ENCODE data around the gene PDCD1LG2.
"Not testable (repeated sequence)": the region's sequence is repeated elsewhere in the genome, so short reads cannot be mapped to it uniquely, and the experiment has no call there.

PDCD1LG2 gene

GRCh38 chr9:5571629-5572232 lies 61.4 kb downstream of the PDCD1LG2 start:
- DNase-seq, result no peak

GRCh38 chr9:5574097-5574496 lies 63.8 kb downstream of the PDCD1LG2 start:
- DNase-seq, result no peak

- no peak for DNase-seq
Observed at GRCh38 chr9:5575000-5575399, 64.7 kb downstream of the PDCD1LG2 start.

GRCh38 chr9:5577225-5577624 lies 66.9 kb downstream of the PDCD1LG2 start:
- no peak for DNase-seq

- DNase-seq, result no peak
Observed at GRCh38 chr9:5578018-5578697, 67.8 kb downstream of the PDCD1LG2 start.

- DNase-seq, result no peak
Observed at GRCh38 chr9:5578698-5579085, 68.4 kb downstream of the PDCD1LG2 start.

- DNase-seq, result no peak
Observed at GRCh38 chr9:5579881-5580280, 69.5 kb downstream of the PDCD1LG2 start.

GRCh38 chr9:5580650-5581049 lies 70.3 kb downstream of the PDCD1LG2 start:
- DNase-seq, result no peak

GRCh38 chr9:5581706-5582105 lies 71.4 kb downstream of the PDCD1LG2 start:
- DNase-seq, result not testable (repeated sequence)

GRCh38 chr9:5582835-5583195 lies 72.5 kb downstream of the PDCD1LG2 start:
- peak; percentile 54 for DNase-seq

- DNase-seq, result peak; percentile 40
Observed at GRCh38 chr9:5586391-5586802, 76.1 kb downstream of the PDCD1LG2 start.

- DNase-seq, result no peak
Observed at GRCh38 chr9:5587024-5587423, 76.7 kb downstream of the PDCD1LG2 start.

GRCh38 chr9:5592231-5592630 lies 81.9 kb downstream of the PDCD1LG2 start:
- DNase-seq, result no peak

- no peak for DNase-seq
Observed at GRCh38 chr9:5592904-5593303, 82.6 kb downstream of the PDCD1LG2 start.

- DNase-seq, result peak; percentile 12
Observed at GRCh38 chr9:5593904-5594303, 83.6 kb downstream of the PDCD1LG2 start.

GRCh38 chr9:5596173-5596572 lies 85.8 kb downstream of the PDCD1LG2 start:
- DNase-seq, result no peak

- DNase-seq, result no peak
Observed at GRCh38 chr9:5608298-5609225, 98.2 kb downstream of the PDCD1LG2 start.

- no peak for DNase-seq
Observed at GRCh38 chr9:5609226-5609596, 98.9 kb downstream of the PDCD1LG2 start.

- no peak for DNase-seq
Observed at GRCh38 chr9:5610491-5610890, 100.2 kb downstream of the PDCD1LG2 start.

- DNase-seq, result no peak
Observed at GRCh38 chr9:5611321-5612184, 101.2 kb downstream of the PDCD1LG2 start.

- DNase-seq, result no peak
Observed at GRCh38 chr9:5612185-5612530, 101.8 kb downstream of the PDCD1LG2 start.

GRCh38 chr9:5614192-5614591 lies 103.9 kb downstream of the PDCD1LG2 start:
- no peak for DNase-seq

- DNase-seq, result no peak
Observed at GRCh38 chr9:5614985-5615384, 104.7 kb downstream of the PDCD1LG2 start.
